K562 (cell line): ENCODE measurements around the gene LRPAP1.
"Not testable (repeated sequence)": the region's sequence is repeated elsewhere in the genome, so short reads cannot be mapped to it uniquely, and the experiment has no call there.

Experiments used
- CHD4 ChIP-seq: fragments of 200-600 bp; sonication (generic); IDR thresholded peaks from 3 replicates; pipeline ENCODE4 v1.6.1; 2012; ENCODE audit warnings: low read depth, mild to moderate bottlenecking, mixed read lengths, low read length, inconsistent platforms; ENCODE audit not compliant: insufficient read depth, insufficient replicate concordance, poor library complexity, severe bottlenecking
- EP300 ChIP-seq: IDR thresholded peaks from 2 replicates; pipeline ENCODE4 v1.6.1; 2012; ENCODE audit warnings: low read length, improper control_type of control experiment
- ERF ChIP-seq: fragments of 450-650 bp; formaldehyde crosslinking; IDR thresholded peaks from 2 replicates; pipeline ENCODE4 v1.4.0; 2020; ENCODE audit warnings: mild to moderate bottlenecking, mixed read lengths
- ETV6 ChIP-seq, 3 experiments: fragments of 150-350 bp in 1 of 3; sonication (generic) in 1 of 3; formaldehyde crosslinking in 1 of 3; IDR thresholded peaks; 2 replicates each; pipeline versions ENCODE4 v1.6.1 to v1.8.0; 2014 to 2022; ENCODE audit warnings: borderline replicate concordance in 2 of 3, low read depth in 2 of 3, antibody characterized with exemption in 1 of 3, low read length in 1 of 3, mild to moderate bottlenecking in 1 of 3, missing genetic modification reagents in 1 of 3
- NFATC3 ChIP-seq: fragments of 450-650 bp; IDR thresholded peaks from 2 replicates; pipeline ENCODE4 v1.6.1; 2017; ENCODE audit warnings: mild to moderate bottlenecking
- NRF1 ChIP-seq, 2 experiments: fragments of 450-650 bp; IDR thresholded peaks in 1 of 2; conservative IDR thresholded peaks in 1 of 2; 2 replicates each; pipeline ENCODE4 v1.6.1; 2014; ENCODE audit warnings: mild to moderate bottlenecking in 2 of 2
- POLR2A ChIP-seq: fragments of 450-650 bp; conservative IDR thresholded peaks from 2 replicates; pipeline ENCODE4 v1.6.1; 2016
- RCOR1 ChIP-seq, 2 experiments: IDR thresholded peaks; 2 replicates each; pipeline ENCODE4 v1.6.1; 2012; ENCODE audit warnings: low read depth in 2 of 2, low read length in 2 of 2, borderline replicate concordance in 1 of 2, improper control_type of control experiment in 1 of 2
- SRSF9 ChIP-seq: fragments of 200-400 bp; formaldehyde crosslinking; IDR thresholded peaks from 2 replicates; pipeline ENCODE4 v1.6.1; 2017; ENCODE audit warnings: low read depth, low read length, borderline replicate concordance
- ZNF561 ChIP-seq: fragments of 450-650 bp; formaldehyde crosslinking; conservative IDR thresholded peaks from 2 replicates; pipeline ENCODE4 v1.4.0; 2020; ENCODE audit warnings: mild to moderate bottlenecking, moderate library complexity
- ZNF644 ChIP-seq: fragments of 200-800 bp; sonication (Bioruptor generic); IDR thresholded peaks from 2 replicates; pipeline ENCODE4 v1.6.1; 2016; ENCODE audit warnings: low read depth, missing genetic modification characterization, missing compliant biosample characterization
- TF ChIP-seq, protein P1 (sequence below), 3 experiments: IDR thresholded peaks in 2 of 3; conservative IDR thresholded peaks in 1 of 3; 2 replicates each; pipeline ENCODE4 v1.5.1; 2011 to 2012; ENCODE audit warnings: low read length in 3 of 3, mild to moderate bottlenecking in 3 of 3, control low read depth in 2 of 3, improper control_type of control experiment in 1 of 3, inconsistent platforms in 1 of 3, low read depth in 1 of 3, mixed read lengths in 1 of 3, moderate library complexity in 1 of 3; ENCODE audit not compliant: insufficient read depth in 2 of 3

DNA sequence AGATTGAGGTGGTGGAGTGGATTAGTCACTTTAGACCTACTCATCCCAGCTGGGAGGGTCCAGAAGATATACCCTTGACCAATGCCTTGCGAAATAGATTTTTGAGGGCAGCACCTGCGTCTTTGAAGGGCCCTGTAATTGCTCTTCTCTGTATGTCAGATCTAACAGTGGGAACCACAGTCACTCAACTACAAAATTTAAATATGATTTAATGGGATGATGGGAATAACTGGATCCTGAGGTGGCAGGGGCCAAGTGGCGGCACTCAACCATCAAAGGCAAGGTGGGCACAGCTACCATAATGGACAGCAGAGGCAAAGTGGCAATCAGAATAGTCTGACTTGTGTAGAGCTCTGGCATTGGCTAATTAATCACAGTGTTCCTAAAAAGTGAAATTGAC, 76.6 kb downstream of the LRPAP1 start:
- TF ChIP-seq, protein P1, sequence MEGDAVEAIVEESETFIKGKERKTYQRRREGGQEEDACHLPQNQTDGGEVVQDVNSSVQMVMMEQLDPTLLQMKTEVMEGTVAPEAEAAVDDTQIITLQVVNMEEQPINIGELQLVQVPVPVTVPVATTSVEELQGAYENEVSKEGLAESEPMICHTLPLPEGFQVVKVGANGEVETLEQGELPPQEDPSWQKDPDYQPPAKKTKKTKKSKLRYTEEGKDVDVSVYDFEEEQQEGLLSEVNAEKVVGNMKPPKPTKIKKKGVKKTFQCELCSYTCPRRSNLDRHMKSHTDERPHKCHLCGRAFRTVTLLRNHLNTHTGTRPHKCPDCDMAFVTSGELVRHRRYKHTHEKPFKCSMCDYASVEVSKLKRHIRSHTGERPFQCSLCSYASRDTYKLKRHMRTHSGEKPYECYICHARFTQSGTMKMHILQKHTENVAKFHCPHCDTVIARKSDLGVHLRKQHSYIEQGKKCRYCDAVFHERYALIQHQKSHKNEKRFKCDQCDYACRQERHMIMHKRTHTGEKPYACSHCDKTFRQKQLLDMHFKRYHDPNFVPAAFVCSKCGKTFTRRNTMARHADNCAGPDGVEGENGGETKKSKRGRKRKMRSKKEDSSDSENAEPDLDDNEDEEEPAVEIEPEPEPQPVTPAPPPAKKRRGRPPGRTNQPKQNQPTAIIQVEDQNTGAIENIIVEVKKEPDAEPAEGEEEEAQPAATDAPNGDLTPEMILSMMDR (IDR thresholded peaks at IDR 0.05 in 2 of 3, conservative IDR thresholded peaks at IDR 0.05 in 1 of 3; ENCODE audit: insufficient read depth in 2 of 3, low read depth in 1 of 3, low read length in 3 of 3) = not testable (repeated sequence)
- TF ChIP-seq ERF (CRISPR knock-in tag); NRF1 (conservative IDR thresholded peaks at IDR 0.05 in 1 of 2, IDR thresholded peaks at IDR 0.05 in 1 of 2); RCOR1 (IDR thresholded peaks at IDR 0.05; ENCODE audit: borderline replicate concordance in 1 of 2, low read depth in 2 of 2, low read length in 2 of 2); SRSF9; POLR2A; ETV6 (IDR thresholded peaks at IDR 0.05; ENCODE audit: borderline replicate concordance in 1 of 2, low read depth in 2 of 2, low read length in 1 of 2); ETV6 (CRISPR knock-in tag; IDR thresholded peaks at IDR 0.05; ENCODE audit: borderline replicate concordance); ZNF561 (CRISPR knock-in tag); ZNF644 (tag); EP300; NFATC3; CHD4: not testable (repeated sequence)
